Mesenchymal stem cell (in vitro differentiated cells and primary cell): ENCODE data around the gene ABLIM2.
A peak's percentile ranks its signal among the peaks of the same experiment; 100 is the strongest.

Source experiments
- DNase-seq: peaks from one replicate; pipeline ENCODE4 v3.0.0-alpha.2; 2013
- H2AFZ ChIP-seq: one replicate; pipeline ENCODE4 v1.6.1; 2013; ENCODE audit warnings: low read depth, mild to moderate bottlenecking, control low read depth, inconsistent platforms, low read length, moderate library complexity
- H2AK5ac ChIP-seq: 2 replicates; pipeline ENCODE4 v1.6.1; 2013; ENCODE audit warnings: low read length, moderate library complexity, mild to moderate bottlenecking, inconsistent platforms; ENCODE audit not compliant: severe bottlenecking
- H2BK120ac ChIP-seq: one replicate; pipeline ENCODE4 v1.6.1; 2013; ENCODE audit warnings: low read depth, mild to moderate bottlenecking, inconsistent platforms, low read length, moderate library complexity
- H2BK12ac ChIP-seq, 2 experiments: one replicate each; pipeline ENCODE4 v1.6.1; 2013; ENCODE audit warnings: inconsistent platforms in 2 of 2, low read length in 2 of 2, mild to moderate bottlenecking in 2 of 2, moderate library complexity in 2 of 2, control low read depth in 1 of 2
- H2BK15ac ChIP-seq: one replicate; pipeline ENCODE4 v1.6.1; 2013; ENCODE audit warnings: mild to moderate bottlenecking, low read depth, inconsistent platforms; ENCODE audit not compliant: poor library complexity, severe bottlenecking
- H2BK5ac ChIP-seq: 2 replicates; pipeline ENCODE4 v1.6.1; 2013; ENCODE audit warnings: low read depth, mild to moderate bottlenecking, low read length, control low read depth, inconsistent platforms; ENCODE audit not compliant: poor library complexity, severe bottlenecking
- H3K14ac ChIP-seq, 2 experiments: one replicate each; pipeline ENCODE4 v1.6.1; 2013; ENCODE audit warnings: inconsistent platforms in 2 of 2, low read length in 2 of 2, control low read depth in 1 of 2, mild to moderate bottlenecking in 1 of 2, moderate library complexity in 1 of 2
- H3K18ac ChIP-seq, 2 experiments: one replicate each; pipeline ENCODE4 v1.6.1; 2013; ENCODE audit warnings: inconsistent platforms in 2 of 2, low read length in 2 of 2, control low read depth in 1 of 2, low read depth in 1 of 2, mild to moderate bottlenecking in 1 of 2
- H3K23ac ChIP-seq, 2 experiments: one replicate each; pipeline ENCODE4 v1.6.1; 2013; ENCODE audit warnings: inconsistent platforms in 2 of 2, low read length in 2 of 2, mild to moderate bottlenecking in 2 of 2, moderate library complexity in 2 of 2, control low read depth in 1 of 2
- H3K27ac ChIP-seq: 2 replicates; pipeline ENCODE4 v1.5.1; 2013; ENCODE audit warnings: mild to moderate bottlenecking, moderate library complexity, low read length, control low read depth, inconsistent platforms; ENCODE audit not compliant: poor library complexity, severe bottlenecking
- H3K27me3 ChIP-seq, 2 experiments: 2 replicates each; pipeline versions ENCODE4 v1.6.1 to v1.7.0; 2013; ENCODE audit warnings: low read length in 2 of 2, mild to moderate bottlenecking in 2 of 2, moderate library complexity in 2 of 2, control low read depth in 1 of 2, inconsistent platforms in 1 of 2; ENCODE audit not compliant: control insufficient read depth in 1 of 2, insufficient read depth in 1 of 2
- H3K36me3 ChIP-seq, 2 experiments: 2 replicates each; pipeline versions ENCODE4 v1.6.1 to v1.7.0; 2013; ENCODE audit warnings: low read length in 2 of 2, control low read depth in 1 of 2, inconsistent platforms in 1 of 2, low read depth in 1 of 2, mild to moderate bottlenecking in 1 of 2; ENCODE audit not compliant: insufficient read depth in 2 of 2, control insufficient read depth in 1 of 2
- H3K4ac ChIP-seq, 2 experiments: one replicate each; pipeline ENCODE4 v1.6.1; 2013; ENCODE audit warnings: inconsistent platforms in 2 of 2, low read length in 2 of 2, mild to moderate bottlenecking in 2 of 2, moderate library complexity in 2 of 2, control low read depth in 1 of 2, low read depth in 1 of 2
- H3K4me1 ChIP-seq: 2 replicates; pipeline ENCODE4 v1.6.1; 2013; ENCODE audit warnings: low read depth, low read length, control low read depth; ENCODE audit not compliant: control insufficient read depth, insufficient read depth
- H3K4me2 ChIP-seq: 2 replicates; pipeline ENCODE4 v1.6.1; 2013; ENCODE audit warnings: low read length, mild to moderate bottlenecking, inconsistent platforms; ENCODE audit not compliant: poor library complexity, severe bottlenecking
- H3K4me3 ChIP-seq, 2 experiments: 2 replicates each; pipeline versions ENCODE4 v1.5.1 to v1.7.0; 2013; ENCODE audit warnings: low read length in 2 of 2, mild to moderate bottlenecking in 2 of 2, control low read depth in 1 of 2, low read depth in 1 of 2; ENCODE audit not compliant: insufficient read depth in 1 of 2
- H3K79me1 ChIP-seq: replicated peaks from 2 replicates; pipeline ENCODE4 v1.6.1; 2013; ENCODE audit warnings: mild to moderate bottlenecking, control low read depth, low read length, inconsistent platforms; ENCODE audit not compliant: poor library complexity, severe bottlenecking
- H3K9ac ChIP-seq: 2 replicates; pipeline ENCODE4 v1.7.0; 2013; ENCODE audit warnings: mild to moderate bottlenecking, low read length, moderate library complexity
- H3K9me3 ChIP-seq: 2 replicates; pipeline ENCODE4 v1.7.0; 2013; ENCODE audit warnings: mild to moderate bottlenecking, low read length; ENCODE audit not compliant: control insufficient read depth
- H4K8ac ChIP-seq: one replicate; pipeline ENCODE4 v1.6.1; 2013; ENCODE audit warnings: inconsistent platforms, mild to moderate bottlenecking, low read length, moderate library complexity
- H4K91ac ChIP-seq: one replicate; pipeline ENCODE4 v1.6.1; 2013; ENCODE audit warnings: mild to moderate bottlenecking, low read length, inconsistent platforms
- WGBS: methylation state at CpG from one replicate; pipeline ENCODE4 v1.1.7; 2013; ENCODE audit warnings: mixed read lengths; 5-methylcytosine and 5-hydroxymethylcytosine counted together

Gene ABLIM2

GRCh38 chr4:8136972-8137710 is 21.5 kb downstream of the ABLIM2 start:
- Histone ChIP-seq H2BK5ac (no peak overlapping the region), H3K36me3 (no peaks in the 10 kb centered on the region), H3K79me1 (no peaks in the 10 kb centered on the region), H2AFZ (no peak overlapping the region), H3K23ac (no peak overlapping the region), H3K9me3 (peaks cover 10% of the 10 kb centered on the region), H2BK120ac (no peak overlapping the region), H3K18ac (no peak overlapping the region), H3K4me2 (no peak overlapping the region), H3K27me3 (peaks cover 57 to 79% of the 10 kb centered on the region in 2 experiments), H3K4me1 (no peaks in the 10 kb centered on the region), H4K91ac (no peak overlapping the region), H3K4ac (no peak overlapping the region), H2BK12ac (no peak overlapping the region), H3K14ac (no peak overlapping the region), H3K4me3 (no peak overlapping the region), H4K8ac (no peak overlapping the region), H2AK5ac (no peak overlapping the region), H3K27ac (no peak overlapping the region), H3K9ac (no peak overlapping the region), H2BK15ac (no peak overlapping the region)
- no peak for DNase-seq
- 82% methylated on average over 19 of the region's 19 CpGs for WGBS

- Histone ChIP-seq H2AFZ (no peak overlapping the region), H4K91ac (no peak overlapping the region), H2BK120ac (no peak overlapping the region), H3K79me1 (no peaks in the 10 kb centered on the region), H3K23ac (no peak overlapping the region), H3K4ac (no peak overlapping the region), H2BK15ac (no peak overlapping the region), H3K14ac (no peak overlapping the region), H3K27me3 (peaks cover 51 to 77% of the 10 kb centered on the region in 2 experiments), H3K9me3 (peaks cover 10% of the 10 kb centered on the region), H3K18ac (no peak overlapping the region), H3K4me2 (no peak overlapping the region), H3K4me1 (no peaks in the 10 kb centered on the region), H2BK5ac (no peak overlapping the region), H3K27ac (no peak overlapping the region), H3K36me3 (no peaks in the 10 kb centered on the region), H3K9ac (no peak overlapping the region), H2BK12ac (no peak overlapping the region), H4K8ac (no peak overlapping the region), H3K4me3 (no peak overlapping the region), H2AK5ac (no peak overlapping the region)
- DNase-seq, result no peak
- 79% methylated on average over 12 of the region's 12 CpGs for WGBS
These were observed 22.1 kb downstream of the ABLIM2 start for GRCh38 chr4:8136529-8136928.

GRCh38 chr4:8135666-8136065 is 22.9 kb downstream of the ABLIM2 start:
- Histone ChIP-seq H4K91ac (no peak overlapping the region), H3K27me3 (peaks cover 42 to 76% of the 10 kb centered on the region in 2 experiments), H3K9me3 (peaks cover 10% of the 10 kb centered on the region), H3K4ac (no peak overlapping the region), H2BK15ac (no peak overlapping the region), H3K36me3 (no peaks in the 10 kb centered on the region), H3K4me1 (no peaks in the 10 kb centered on the region), H2BK120ac (no peak overlapping the region), H3K18ac (no peak overlapping the region), H2BK12ac (no peak overlapping the region), H3K14ac (no peak overlapping the region), H4K8ac (no peak overlapping the region), H2AK5ac (no peak overlapping the region), H3K23ac (no peak overlapping the region), H3K9ac (no peak overlapping the region), H3K27ac (no peak overlapping the region), H3K4me3 (no peak overlapping the region), H3K4me2 (no peak overlapping the region), H2BK5ac (no peak overlapping the region), H2AFZ (no peak overlapping the region), H3K79me1 (no peaks in the 10 kb centered on the region)
- DNase-seq, result no peak
- 90% methylated on average over 15 of the region's 15 CpGs for WGBS

- WGBS, result 60% methylated on average over 25 of the region's 26 CpGs
- Histone ChIP-seq H4K8ac (no peak overlapping the region), H3K14ac (no peak overlapping the region), H3K4ac (no peak overlapping the region), H2AK5ac (no peak overlapping the region), H3K9ac (no peak overlapping the region), H3K9me3 (peaks cover 6% of the 10 kb centered on the region), H2BK5ac (no peak overlapping the region), H3K4me3 (no peak overlapping the region), H2BK15ac (no peak overlapping the region), H3K18ac (no peak overlapping the region), H3K23ac (peak overlapping the region in 1 of 2 experiments; percentile 3), H3K27me3 (peaks cover 45 to 76% of the 10 kb centered on the region in 2 experiments), H3K36me3 (no peaks in the 10 kb centered on the region), H2BK120ac (no peak overlapping the region), H3K79me1 (no peaks in the 10 kb centered on the region), H3K27ac (no peak overlapping the region), H2AFZ (no peak overlapping the region), H2BK12ac (no peak overlapping the region), H3K4me1 (no peaks in the 10 kb centered on the region), H3K4me2 (no peak overlapping the region), H4K91ac (no peak overlapping the region)
- DNase-seq, result no peak
These were observed 24.6 kb downstream of the ABLIM2 start for GRCh38 chr4:8133897-8134563.
